ENCODE results near the gene SMOC2.

Gene SMOC2

DNA sequence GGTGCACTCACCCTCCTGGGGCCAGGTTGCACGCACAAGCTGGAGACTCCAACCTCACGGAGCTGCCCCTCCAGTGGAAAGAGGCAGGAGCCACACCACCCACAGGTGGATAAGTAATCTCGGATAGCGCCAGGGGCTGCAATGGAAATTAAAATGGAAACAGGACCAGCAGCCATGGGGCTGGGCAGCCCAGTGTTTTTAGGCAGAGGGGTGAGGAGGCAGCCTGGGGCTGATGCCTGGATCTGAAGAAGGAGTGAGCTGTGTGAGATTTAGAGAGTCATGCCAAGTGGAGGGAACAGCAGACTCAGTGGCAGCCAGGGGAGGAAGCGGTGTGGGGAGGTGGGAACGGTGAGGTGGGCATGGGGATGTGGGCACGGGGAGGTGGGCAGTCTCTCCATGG, 275.6 kb downstream of the SMOC2 start:
- no peak for TF ChIP-seq CREB1 (IDR thresholded peaks at IDR 0.05; ENCODE audit: low read depth)
- TF ChIP-seq, protein P1, sequence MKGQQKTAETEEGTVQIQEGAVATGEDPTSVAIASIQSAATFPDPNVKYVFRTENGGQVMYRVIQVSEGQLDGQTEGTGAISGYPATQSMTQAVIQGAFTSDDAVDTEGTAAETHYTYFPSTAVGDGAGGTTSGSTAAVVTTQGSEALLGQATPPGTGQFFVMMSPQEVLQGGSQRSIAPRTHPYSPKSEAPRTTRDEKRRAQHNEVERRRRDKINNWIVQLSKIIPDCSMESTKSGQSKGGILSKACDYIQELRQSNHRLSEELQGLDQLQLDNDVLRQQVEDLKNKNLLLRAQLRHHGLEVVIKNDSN (IDR thresholded peaks at IDR 0.05), result no peak
- TF ChIP-seq EGR1 (IDR thresholded peaks at IDR 0.05), result no peak
- TF ChIP-seq RAD21 (IDR thresholded peaks at IDR 0.05; ENCODE audit: low read depth), result no peak
- TF ChIP-seq TEAD4 (IDR thresholded peaks at IDR 0.05), result no peak
- no peak for TF ChIP-seq NFIC (IDR thresholded peaks at IDR 0.05)
- no peak for TF ChIP-seq ZBTB7A (IDR thresholded peaks at IDR 0.05; ENCODE audit: low read depth)
- TF ChIP-seq CEBPB (IDR thresholded peaks at IDR 0.05), result no peak
- TF ChIP-seq, protein P2, sequence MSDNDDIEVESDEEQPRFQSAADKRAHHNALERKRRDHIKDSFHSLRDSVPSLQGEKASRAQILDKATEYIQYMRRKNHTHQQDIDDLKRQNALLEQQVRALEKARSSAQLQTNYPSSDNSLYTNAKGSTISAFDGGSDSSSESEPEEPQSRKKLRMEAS (IDR thresholded peaks at IDR 0.05), result no peak
- TF ChIP-seq FOXM1 (IDR thresholded peaks at IDR 0.05; ENCODE audit: borderline replicate concordance, low read depth), result no peak
- no peak for TF ChIP-seq TCF12 (IDR thresholded peaks at IDR 0.05; ENCODE audit: low read depth)
- TF ChIP-seq YY1 (IDR thresholded peaks at IDR 0.05; ENCODE audit: low read depth), result no peak
- TF ChIP-seq EP300 (IDR thresholded peaks at IDR 0.05; ENCODE audit: borderline replicate concordance), result no peak
- TF ChIP-seq TAF1 (IDR thresholded peaks at IDR 0.05; ENCODE audit: low read depth), result no peak
- TF ChIP-seq, protein P3, sequence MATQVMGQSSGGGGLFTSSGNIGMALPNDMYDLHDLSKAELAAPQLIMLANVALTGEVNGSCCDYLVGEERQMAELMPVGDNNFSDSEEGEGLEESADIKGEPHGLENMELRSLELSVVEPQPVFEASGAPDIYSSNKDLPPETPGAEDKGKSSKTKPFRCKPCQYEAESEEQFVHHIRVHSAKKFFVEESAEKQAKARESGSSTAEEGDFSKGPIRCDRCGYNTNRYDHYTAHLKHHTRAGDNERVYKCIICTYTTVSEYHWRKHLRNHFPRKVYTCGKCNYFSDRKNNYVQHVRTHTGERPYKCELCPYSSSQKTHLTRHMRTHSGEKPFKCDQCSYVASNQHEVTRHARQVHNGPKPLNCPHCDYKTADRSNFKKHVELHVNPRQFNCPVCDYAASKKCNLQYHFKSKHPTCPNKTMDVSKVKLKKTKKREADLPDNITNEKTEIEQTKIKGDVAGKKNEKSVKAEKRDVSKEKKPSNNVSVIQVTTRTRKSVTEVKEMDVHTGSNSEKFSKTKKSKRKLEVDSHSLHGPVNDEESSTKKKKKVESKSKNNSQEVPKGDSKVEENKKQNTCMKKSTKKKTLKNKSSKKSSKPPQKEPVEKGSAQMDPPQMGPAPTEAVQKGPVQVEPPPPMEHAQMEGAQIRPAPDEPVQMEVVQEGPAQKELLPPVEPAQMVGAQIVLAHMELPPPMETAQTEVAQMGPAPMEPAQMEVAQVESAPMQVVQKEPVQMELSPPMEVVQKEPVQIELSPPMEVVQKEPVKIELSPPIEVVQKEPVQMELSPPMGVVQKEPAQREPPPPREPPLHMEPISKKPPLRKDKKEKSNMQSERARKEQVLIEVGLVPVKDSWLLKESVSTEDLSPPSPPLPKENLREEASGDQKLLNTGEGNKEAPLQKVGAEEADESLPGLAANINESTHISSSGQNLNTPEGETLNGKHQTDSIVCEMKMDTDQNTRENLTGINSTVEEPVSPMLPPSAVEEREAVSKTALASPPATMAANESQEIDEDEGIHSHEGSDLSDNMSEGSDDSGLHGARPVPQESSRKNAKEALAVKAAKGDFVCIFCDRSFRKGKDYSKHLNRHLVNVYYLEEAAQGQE (IDR thresholded peaks at IDR 0.05; ENCODE audit: low read depth), result no peak

DNA sequence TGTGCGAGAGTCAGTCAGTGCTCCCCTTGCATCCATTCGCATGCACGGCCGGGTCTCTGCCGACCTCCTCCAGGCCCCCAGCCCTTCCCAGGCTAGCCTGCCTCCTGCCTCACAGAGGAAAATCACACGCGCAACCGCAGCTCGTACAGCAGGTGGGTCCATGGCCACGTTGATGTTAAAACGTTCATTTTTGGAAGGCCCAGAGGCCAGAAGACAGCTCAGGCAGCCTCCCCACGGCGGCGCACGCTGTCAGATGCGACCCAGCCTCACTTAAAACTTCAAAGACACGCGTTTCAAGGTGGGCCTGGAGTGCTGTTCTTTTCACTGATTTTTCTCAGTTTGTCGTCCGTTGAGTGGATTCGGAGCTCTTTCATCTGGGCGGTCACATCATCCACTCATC, 276.5 kb downstream of the SMOC2 start:
- TF ChIP-seq EP300 (IDR thresholded peaks at IDR 0.05; ENCODE audit: borderline replicate concordance) (no peak), ZBTB7A (IDR thresholded peaks at IDR 0.05; ENCODE audit: low read depth) (no peak), TEAD4 (IDR thresholded peaks at IDR 0.05) (no peak)
